ENCODE measurements around the gene ACSBG1. TPM values are rescaled to one million over a fixed set of nuclear protein-coding genes. Genes with fewer than 3 reads are reported as not detected.

Gene ACSBG1
- total RNA-seq, 2 donors from 2014 or later: 0.45 to 0.58 TPM

DNA sequence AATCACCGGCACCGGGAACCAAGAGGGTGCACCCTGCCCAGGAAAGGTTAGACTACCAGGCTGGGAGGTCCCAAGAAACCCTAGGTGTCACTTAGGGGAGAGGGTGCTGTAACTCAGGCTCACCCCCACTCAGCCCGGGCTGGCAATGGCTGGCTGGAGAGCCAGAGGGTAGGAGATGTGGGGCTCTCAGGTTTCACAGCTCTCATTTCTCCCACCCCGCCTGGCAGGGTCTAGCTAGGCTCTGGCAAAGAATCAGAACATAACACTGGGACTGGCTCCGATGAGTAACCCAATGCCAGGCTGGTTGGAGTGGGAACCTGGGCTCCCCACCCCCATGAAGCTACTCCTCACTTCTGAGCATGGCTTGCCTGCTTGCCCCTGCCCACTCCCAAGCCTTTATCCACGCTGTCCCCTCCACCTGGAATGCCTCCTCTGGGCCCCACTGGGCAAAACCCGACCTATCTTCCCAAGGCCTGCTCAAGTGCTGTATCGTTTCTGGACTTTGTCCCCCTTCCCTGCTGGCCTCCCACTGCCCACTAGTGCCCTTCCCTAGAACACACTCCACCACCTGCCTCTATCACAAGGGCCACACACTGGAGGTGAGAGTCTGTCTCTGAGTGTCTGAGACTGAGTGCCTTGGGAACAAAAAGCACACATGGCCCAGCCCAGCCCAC, 105.2 kb downstream of the ACSBG1 start:
- peak; percentile 36 for ATAC-seq
- no peak for DNase-seq
- intact Hi-C loops (cut with DNase I, micrococcal nuclease): loop anchor here in 1 of 2 donors (10.0 kb wide), 1 partner anchor 66 kb away; no protein-coding TSS in a partner anchor

DNA sequence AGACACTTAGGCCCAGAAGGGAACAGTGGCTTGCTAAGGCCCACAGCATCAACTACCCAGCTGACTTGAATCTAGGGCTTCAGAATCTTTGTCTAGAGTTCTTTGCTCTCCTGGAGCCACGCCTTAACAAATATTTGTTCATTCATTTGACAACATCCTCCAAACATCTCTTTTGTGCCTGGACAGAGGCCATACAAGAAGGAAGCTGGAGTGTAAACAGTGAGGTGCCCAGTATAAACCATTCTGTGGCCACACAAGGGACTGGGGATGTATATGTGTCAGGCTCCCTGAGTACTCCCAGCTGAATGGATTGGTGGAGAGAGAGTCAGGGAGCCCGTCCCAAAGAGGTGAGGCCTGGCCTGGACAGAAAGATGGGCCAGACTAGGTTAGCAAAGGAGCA, 106.5 kb downstream of the ACSBG1 start:
- DNase-seq: no peak
- ATAC-seq: peak; percentile 55
- intact Hi-C loops (cut with DNase I, micrococcal nuclease): loop anchor here in 1 of 2 donors (10.0 kb wide), 1 partner anchor 67 kb away; no protein-coding TSS in a partner anchor

DNA sequence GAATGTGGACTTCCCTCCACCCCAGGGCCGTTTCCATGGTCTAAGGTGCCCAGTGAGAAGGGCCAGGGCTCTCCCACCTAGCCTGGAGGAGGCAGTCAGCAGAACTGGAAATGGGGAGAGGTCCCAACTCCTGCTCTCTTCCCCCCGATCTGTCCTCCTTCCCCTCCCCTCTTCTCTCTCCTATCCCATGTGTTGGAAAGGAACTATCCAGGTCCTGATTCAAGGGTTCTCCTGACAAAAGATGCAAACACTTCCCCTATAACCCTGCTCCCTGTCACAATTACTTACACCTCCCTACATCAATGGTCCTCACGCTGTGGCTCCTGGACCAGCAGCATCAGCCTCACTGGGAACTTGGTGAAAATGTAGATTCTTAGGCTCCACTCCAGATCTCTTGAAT, 109.1 kb downstream of the ACSBG1 start:
- ATAC-seq (no peak), DNase-seq (no peak)
- intact Hi-C loops (cut with DNase I, micrococcal nuclease): loop anchor here in 1 of 2 donors (10.0 kb wide), 1 partner anchor 70 kb away; no protein-coding TSS in a partner anchor

DNA sequence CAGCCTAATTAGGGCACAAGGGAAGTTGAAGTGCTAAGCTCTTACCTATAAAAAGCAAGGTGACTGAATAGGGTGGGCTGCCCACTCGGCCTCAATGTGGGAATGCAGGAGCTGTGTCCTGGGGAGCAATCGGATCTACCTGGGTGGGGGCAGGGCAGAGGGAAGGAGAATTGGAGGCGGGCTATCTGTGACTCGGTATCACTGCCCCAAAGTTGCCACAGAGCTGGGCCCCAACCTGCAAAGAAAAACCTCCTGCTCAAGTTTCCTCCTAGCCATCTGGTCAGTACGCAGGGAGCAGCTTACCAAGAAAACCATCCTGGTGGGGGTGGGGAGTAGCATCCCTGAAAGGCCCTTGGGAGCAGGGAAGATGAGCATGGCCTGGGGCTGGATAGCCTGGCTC, 113.8 kb downstream of the ACSBG1 start:
- no peak for DNase-seq
- no peak for ATAC-seq
- intact Hi-C loops (cut with DNase I, micrococcal nuclease): loop anchor here in 1 of 2 donors (10.0 kb wide), 1 partner anchor 74 kb away; no protein-coding TSS in a partner anchor

Other genes starting within 250 kb of the ACSBG1 start
- gene TBC1D2B, start 156.9 kb downstream of the ACSBG1 start, total RNA-seq: 10 to 100 TPM; 41.3 to 63.5 TPM
- gene SH2D7, start 142.0 kb downstream of the ACSBG1 start, total RNA-seq: 1 to 10 TPM in 1 of 2 donors, under 1 TPM in 1; 0.89 to 2.4 TPM
- 10 to 100 TPM; 12.0 to 19.7 TPM for gene CIB2, start 103.1 kb downstream of the ACSBG1 start, total RNA-seq
- gene IDH3A, start 85.2 kb downstream of the ACSBG1 start, total RNA-seq: 100 to 1,000 TPM; 176 to 247 TPM
- 10 to 100 TPM; 36.7 to 39.6 TPM for gene DNAJA4, start 30.0 kb upstream of the ACSBG1 start, total RNA-seq
- 10 to 100 TPM; 33.2 to 35.1 TPM for gene SKIC8, start 65.0 kb upstream of the ACSBG1 start, total RNA-seq
- gene CRABP1, start 105.8 kb upstream of the ACSBG1 start, total RNA-seq: 1 to 10 TPM in 1 of 2 donors, under 1 TPM in 1; 0.61 to 1.5 TPM
- 10 to 100 TPM; 54.2 to 65.2 TPM for gene IREB2, start 203.7 kb upstream of the ACSBG1 start, total RNA-seq